IMR-90 (cell line): ENCODE data around the gene CDH2. TPM values are rescaled to one million over a fixed set of nuclear protein-coding genes. Genes with fewer than 3 reads are reported as not detected.

Experiments
- ATAC-seq: fragments of 200-7000 bp; cut with Tn5 transposase; 2 replicates; pipeline ENCODE4 v1.9.1; 2020; ENCODE audit warnings: low read depth, mild to moderate bottlenecking, moderate library complexity
- BruUV-seq: library from RNA; stranded (reverse); fragments of 400-500 nt; replicated peaks from 2 replicates; lab custom pipeline; 2021; lab: Mats Ljungman, UMichigan
- CTCF ChIA-PET: fragments of 300-600 bp; formaldehyde crosslinking; extraction: SDS; loops from one replicate; lab custom pipeline; 2021; ENCODE audit warnings: antibody characterized with exemption; lab: Yijun Ruan, JAX
- POLR2A ChIA-PET: fragments of 300-600 bp; sonication (Branson Sonifier 250); formaldehyde crosslinking; loops from one replicate; lab custom pipeline; 2022; ENCODE audit warnings: antibody characterized with exemption; ENCODE audit not compliant: unreplicated experiment; lab: Charles Lee
- DNase-seq: peaks from one replicate; pipeline ENCODE4 v3.0.0; 2013
- H2AFZ ChIP-seq: replicated peaks from 2 replicates; pipeline ENCODE3; 2013; ENCODE audit warnings: low read length, mild to moderate bottlenecking; ENCODE audit not compliant: poor library complexity
- H2AK5ac ChIP-seq: 2 replicates; pipeline ENCODE4 v1.6.1; 2013; ENCODE audit warnings: low read depth, low read length, inconsistent platforms
- H2AK9ac ChIP-seq: replicated peaks from 2 replicates; pipeline ENCODE3; 2013; ENCODE audit warnings: mild to moderate bottlenecking, low read depth, low read length, moderate library complexity; ENCODE audit not compliant: poor library complexity
- H2BK120ac ChIP-seq: 2 replicates; pipeline ENCODE4 v1.6.1; 2013; ENCODE audit warnings: low read depth, low read length, inconsistent platforms
- H2BK15ac ChIP-seq: 3 replicates; pipeline ENCODE4 v1.6.1; 2013; ENCODE audit warnings: low read depth, low read length, inconsistent platforms
- H2BK20ac ChIP-seq: 2 replicates; pipeline ENCODE4 v1.6.1; 2013; ENCODE audit warnings: low read depth, mild to moderate bottlenecking, inconsistent platforms, low read length, moderate library complexity
- H2BK5ac ChIP-seq: 2 replicates; pipeline ENCODE4 v1.6.1; 2013; ENCODE audit warnings: mild to moderate bottlenecking, low read depth, low read length, inconsistent platforms; ENCODE audit not compliant: poor library complexity, severe bottlenecking
- H3K14ac ChIP-seq: replicated peaks from 2 replicates; pipeline ENCODE4 v1.6.1; 2013; ENCODE audit warnings: low read depth, low read length, inconsistent platforms
- H3K18ac ChIP-seq: 2 replicates; pipeline ENCODE4 v1.6.1; 2013; ENCODE audit warnings: low read depth, low read length, control low read depth
- H3K23ac ChIP-seq: 2 replicates; pipeline ENCODE4 v1.6.1; 2013; ENCODE audit warnings: low read depth, low read length, inconsistent platforms
- H3K27ac ChIP-seq: 2 replicates; pipeline ENCODE4 v1.5.1; 2013; ENCODE audit warnings: mild to moderate bottlenecking, control low read depth, low read length; ENCODE audit not compliant: insufficient read depth
- H3K27me3 ChIP-seq: 2 replicates; pipeline ENCODE4 v1.6.1; 2013; ENCODE audit warnings: low read length; ENCODE audit not compliant: control insufficient read depth, insufficient read depth
- H3K36me3 ChIP-seq: 2 replicates; pipeline ENCODE4 v1.6.1; 2013; ENCODE audit warnings: low read length, mixed read lengths; ENCODE audit not compliant: control insufficient read depth, insufficient read depth
- H3K4ac ChIP-seq: 2 replicates; pipeline ENCODE4 v1.6.1; 2013; ENCODE audit warnings: low read depth, low read length, inconsistent platforms
- H3K4me1 ChIP-seq: 2 replicates; pipeline ENCODE4 v1.6.1; 2013; ENCODE audit warnings: low read length, mixed read lengths; ENCODE audit not compliant: control insufficient read depth, insufficient read depth
- H3K4me2 ChIP-seq: 2 replicates; pipeline ENCODE4 v1.6.1; 2013; ENCODE audit warnings: low read depth, mild to moderate bottlenecking, control low read depth, low read length, moderate library complexity
- H3K4me3 ChIP-seq: 2 replicates; pipeline ENCODE4 v1.5.1; 2013; ENCODE audit warnings: low read depth, mild to moderate bottlenecking, control low read depth, low read length, moderate library complexity; ENCODE audit not compliant: insufficient read depth
- H3K56ac ChIP-seq: 2 replicates; pipeline ENCODE4 v1.6.1; 2013; ENCODE audit warnings: low read length, inconsistent platforms; ENCODE audit not compliant: insufficient read depth; ENCODE audit errors: extremely low read depth
- H3K79me1 ChIP-seq, 2 experiments: 2 replicates each; pipeline ENCODE4 v1.6.1; 2013; ENCODE audit warnings: low read length in 2 of 2, inconsistent platforms in 1 of 2, low read depth in 1 of 2
- H3K9ac ChIP-seq: 2 replicates; pipeline ENCODE4 v1.6.1; 2013; ENCODE audit warnings: low read depth, low read length, control low read depth
- H3K9me1 ChIP-seq: 2 replicates; pipeline ENCODE4 v1.6.1; 2013; ENCODE audit warnings: low read length, inconsistent platforms; ENCODE audit not compliant: insufficient read depth
- H3K9me3 ChIP-seq: 2 replicates; pipeline ENCODE4 v1.6.1; 2013; ENCODE audit warnings: low read length; ENCODE audit not compliant: control insufficient read depth, insufficient read depth
- H4K20me1 ChIP-seq: 2 replicates; pipeline ENCODE4 v1.6.1; 2013; ENCODE audit warnings: low read length, inconsistent platforms; ENCODE audit not compliant: insufficient read depth
- H4K5ac ChIP-seq: 2 replicates; pipeline ENCODE4 v1.6.1; 2013; ENCODE audit warnings: mild to moderate bottlenecking, low read depth, low read length, control low read depth
- H4K8ac ChIP-seq, 2 experiments: 2 replicates each; pipeline ENCODE4 v1.6.1; 2013; ENCODE audit warnings: low read depth in 2 of 2, low read length in 2 of 2, control low read depth in 1 of 2, inconsistent platforms in 1 of 2
- H4K91ac ChIP-seq: 2 replicates; pipeline ENCODE4 v1.6.1; 2013; ENCODE audit warnings: low read depth, low read length, inconsistent platforms; ENCODE audit not compliant: insufficient read depth
- CEBPB ChIP-seq: IDR thresholded peaks from 2 replicates; pipeline ENCODE4 v1.6.1; 2012; ENCODE audit warnings: low read depth, low read length, improper control_type of control experiment
- MXI1 ChIP-seq: IDR thresholded peaks from 2 replicates; pipeline ENCODE4 v1.6.1; 2012; ENCODE audit warnings: low read depth, mild to moderate bottlenecking, low read length, moderate library complexity, borderline replicate concordance
- RFX5 ChIP-seq: IDR thresholded peaks from 2 replicates; pipeline ENCODE4 v1.8.0; 2012; ENCODE audit warnings: low read depth, mild to moderate bottlenecking, low read length, moderate library complexity
- WGBS, 2 experiments: methylation state at CpG; one replicate each; pipeline versions ENCODE4 v1.1.5 to v1.1.7; 2013; ENCODE audit warnings: missing lambda C conversion rate in 2 of 2; ENCODE audit not compliant: insufficient read length in 1 of 2; ENCODE audit errors: extremely low coverage in 2 of 2; 5-methylcytosine and 5-hydroxymethylcytosine counted together
- dilution Hi-C: fragments of 300-500 bp; cut with HindIII; formaldehyde crosslinking; loops from one replicate; pipeline ENCODE4 v1.14.3; 2018; ENCODE audit warnings: low sequenced_read_pairs; ENCODE audit not compliant: unreplicated experiment
- in situ Hi-C: fragments of 300-500 bp; cut with MboI; formaldehyde crosslinking; loops from 3 replicates; pipeline ENCODE4 v1.14.3; 2019; ENCODE audit warnings: low sequenced_read_pairs, inconsistent platforms, mixed read lengths
- intact Hi-C: fragments of 100-400 bp; cut with micrococcal nuclease; formaldehyde crosslinking; loops from 2 replicates; pipeline ENCODE4 v1.10.0; 2022
- polyA plus RNA-seq, 3 experiments: library from polyadenylated mRNA; depleted of rRNA; stranded (reverse); fragments of >200 nt; gene quantifications; 2 replicates each; pipeline ENCODE4 v1.2.3, GENCODE V29; 2012; ENCODE audit warnings: low replicate concordance in 1 of 3
- total RNA-seq: library from RNA; depleted of rRNA; stranded (reverse); fragments of >200 nt; gene quantifications from 2 replicates; pipeline ENCODE4 v1.2.3, GENCODE V29; 2012
- TF ChIP-seq, protein P1 (sequence below): fragments of 150-350 bp; IDR thresholded peaks from 2 replicates; pipeline ENCODE4 v1.6.1; 2016; ENCODE audit warnings: low read depth, mild to moderate bottlenecking, low read length, moderate library complexity, borderline replicate concordance

CDH2 gene
- total and polyA plus RNA-seq, 2 of the 4 experiments (the other 2 are of a cell fraction) = 55.6 to 111 TPM

DNA sequence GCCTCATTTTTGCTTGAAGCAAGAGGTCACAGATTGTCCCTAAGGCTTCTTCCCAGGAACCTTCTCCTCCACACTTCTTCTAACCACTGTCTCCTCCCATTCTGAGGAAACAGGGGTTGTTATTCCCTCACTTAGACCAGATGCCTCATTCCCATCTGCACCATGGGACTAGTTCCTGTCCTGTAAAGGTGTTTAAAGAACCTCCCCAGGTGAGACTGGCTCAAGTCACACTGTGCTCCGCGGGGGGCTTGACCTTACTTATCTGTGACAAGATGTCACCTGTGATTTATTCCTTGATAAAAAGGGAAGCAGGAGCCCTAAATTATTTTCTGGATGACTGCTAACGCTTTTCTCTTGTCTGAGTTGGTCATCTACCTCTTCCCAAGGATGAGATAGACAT is 8.2 kb upstream of the CDH2 start (continued):
- TF ChIP-seq RFX5 = no peak
- TF ChIP-seq, protein P1, sequence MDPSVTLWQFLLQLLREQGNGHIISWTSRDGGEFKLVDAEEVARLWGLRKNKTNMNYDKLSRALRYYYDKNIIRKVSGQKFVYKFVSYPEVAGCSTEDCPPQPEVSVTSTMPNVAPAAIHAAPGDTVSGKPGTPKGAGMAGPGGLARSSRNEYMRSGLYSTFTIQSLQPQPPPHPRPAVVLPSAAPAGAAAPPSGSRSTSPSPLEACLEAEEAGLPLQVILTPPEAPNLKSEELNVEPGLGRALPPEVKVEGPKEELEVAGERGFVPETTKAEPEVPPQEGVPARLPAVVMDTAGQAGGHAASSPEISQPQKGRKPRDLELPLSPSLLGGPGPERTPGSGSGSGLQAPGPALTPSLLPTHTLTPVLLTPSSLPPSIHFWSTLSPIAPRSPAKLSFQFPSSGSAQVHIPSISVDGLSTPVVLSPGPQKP = no peak

DNA sequence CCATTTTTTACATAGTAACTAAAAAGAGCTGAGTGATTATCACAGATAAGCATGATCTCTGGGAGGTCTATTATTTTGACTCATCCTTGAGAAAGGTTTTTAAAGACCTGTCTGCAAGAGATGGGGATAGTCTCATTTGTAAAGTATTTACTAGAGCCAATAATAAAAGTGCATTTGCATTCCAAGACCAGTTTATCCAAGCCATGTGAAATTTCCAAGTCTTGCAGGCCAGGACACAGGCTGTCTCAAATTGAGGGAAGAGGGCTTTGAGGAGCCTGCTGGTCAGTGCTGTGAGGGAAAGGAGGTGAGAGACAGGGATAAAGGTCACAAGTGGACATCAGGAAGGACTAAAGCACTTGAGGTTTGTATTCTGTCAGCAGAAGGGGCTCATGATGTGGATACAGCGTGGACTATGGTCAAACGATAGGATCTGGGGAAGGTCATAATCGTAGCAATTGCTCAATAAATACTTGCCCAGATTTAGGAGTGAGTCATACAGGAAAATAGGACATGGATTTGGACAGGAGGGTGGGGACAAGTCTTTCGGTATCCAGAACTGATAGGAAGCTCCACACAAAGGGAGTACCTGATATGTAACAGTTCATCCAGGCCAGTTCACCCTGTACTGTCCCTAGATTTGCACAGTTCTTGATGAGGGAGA is 6.6 kb upstream of the CDH2 start:
- peak overlapping the region; percentile 77 for H3K4ac ChIP-seq
- DNase-seq (peak; percentile 46), ATAC-seq (peak; percentile 40; the same call in 1 of the 2 replicates)
- H3K27ac ChIP-seq = no peak overlapping the region
- H3K9ac ChIP-seq = no peak overlapping the region
- H2BK20ac ChIP-seq = peak overlapping the region; percentile 45
- H2AK9ac ChIP-seq = no peak overlapping the region
- peak overlapping the region; percentile 10 for H2BK120ac ChIP-seq
- peaks cover 2% of the 10 kb centered on the region for H3K4me1 ChIP-seq
- H4K91ac ChIP-seq = no peak overlapping the region
- H3K14ac ChIP-seq = peak overlapping the region; percentile 80
- no peaks in the 10 kb centered on the region for H4K20me1 ChIP-seq
- no peak overlapping the region for H4K8ac ChIP-seq
- TF ChIP-seq CEBPB (peak; percentile 63), MXI1 (no peak)
- no peak overlapping the region for H3K18ac ChIP-seq
- 76% methylated on average over 3 of the region's 4 CpGs; no CpG with 5 or more reads in 1 of the 2 experiments for WGBS, 2 experiments
- H3K23ac ChIP-seq = peak overlapping the region; percentile 4; the same call in 1 of the 2 replicates
- H4K5ac ChIP-seq = no peak overlapping the region
- H3K36me3 ChIP-seq = no peaks in the 10 kb centered on the region
- dilution Hi-C loops = no loop called here
- no peaks in the 10 kb centered on the region; a peak in 1 of 4 replicates for H3K79me1 ChIP-seq
- in situ Hi-C loops = loop anchor here (10.0 kb wide), 2 partner anchors 169 to 499 kb away; no protein-coding TSS in a partner anchor
- no peak overlapping the region for H3K4me3 ChIP-seq
- no peak overlapping the region; the same call in 1 of the 2 replicates for H2AK5ac ChIP-seq
- intact Hi-C loops = no loop called here
- no TSS peak for BruUV-seq
- H3K9me3 ChIP-seq = no peaks in the 10 kb centered on the region
- no peak overlapping the region for H3K56ac ChIP-seq
- CTCF ChIA-PET = no interaction called here
- H2BK5ac ChIP-seq = no peak overlapping the region
- peak overlapping the region; percentile 0 for H2AFZ ChIP-seq
- no peak overlapping the region for H3K4me2 ChIP-seq
- peaks cover 6% of the 10 kb centered on the region; the same call in 1 of the 2 replicates for H3K9me1 ChIP-seq
- 0 out of 3 replicates have a peak overlapping the region, but pooled peaks have one; percentile 2 for H2BK15ac ChIP-seq
- H3K27me3 ChIP-seq = no peaks in the 10 kb centered on the region
- POLR2A ChIA-PET = no interaction called here
